ENCODE measurements around the gene CDH22. TPM values are rescaled to one million over a fixed set of nuclear protein-coding genes. Genes with fewer than 3 reads are reported as not detected.

The CDH22 gene
- total and polyA plus RNA-seq, 10 of the 15 experiments (the other 5 are each of a cell fraction or from before 2014, with no cell fraction given) = not detected

DNA sequence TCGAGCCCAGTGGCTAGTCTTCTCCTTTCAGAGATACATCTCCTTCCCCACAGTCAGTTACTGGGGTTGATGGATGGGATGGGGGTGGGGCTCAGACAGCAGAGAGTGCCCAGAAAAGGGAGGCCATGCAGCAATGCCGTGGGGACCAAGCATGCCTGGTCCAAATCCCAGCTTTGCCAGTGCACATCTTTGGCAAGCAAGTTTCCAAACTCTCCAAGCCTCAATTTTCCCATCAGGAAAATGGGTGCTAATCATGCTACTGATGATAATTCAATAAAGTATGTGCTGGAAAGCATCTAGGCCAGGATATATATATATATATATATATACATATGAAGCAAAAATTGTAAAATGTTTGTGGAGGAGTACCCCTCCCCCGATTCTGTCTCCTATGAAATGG lies 111.3 kb downstream of the CDH22 start (continued):
- TF ChIP-seq NKRF (conservative IDR thresholded peaks at IDR 0.05) (no peak), JUND (IDR thresholded peaks at IDR 0.05; ENCODE audit: low read depth, low read length) (no peak)

DNA sequence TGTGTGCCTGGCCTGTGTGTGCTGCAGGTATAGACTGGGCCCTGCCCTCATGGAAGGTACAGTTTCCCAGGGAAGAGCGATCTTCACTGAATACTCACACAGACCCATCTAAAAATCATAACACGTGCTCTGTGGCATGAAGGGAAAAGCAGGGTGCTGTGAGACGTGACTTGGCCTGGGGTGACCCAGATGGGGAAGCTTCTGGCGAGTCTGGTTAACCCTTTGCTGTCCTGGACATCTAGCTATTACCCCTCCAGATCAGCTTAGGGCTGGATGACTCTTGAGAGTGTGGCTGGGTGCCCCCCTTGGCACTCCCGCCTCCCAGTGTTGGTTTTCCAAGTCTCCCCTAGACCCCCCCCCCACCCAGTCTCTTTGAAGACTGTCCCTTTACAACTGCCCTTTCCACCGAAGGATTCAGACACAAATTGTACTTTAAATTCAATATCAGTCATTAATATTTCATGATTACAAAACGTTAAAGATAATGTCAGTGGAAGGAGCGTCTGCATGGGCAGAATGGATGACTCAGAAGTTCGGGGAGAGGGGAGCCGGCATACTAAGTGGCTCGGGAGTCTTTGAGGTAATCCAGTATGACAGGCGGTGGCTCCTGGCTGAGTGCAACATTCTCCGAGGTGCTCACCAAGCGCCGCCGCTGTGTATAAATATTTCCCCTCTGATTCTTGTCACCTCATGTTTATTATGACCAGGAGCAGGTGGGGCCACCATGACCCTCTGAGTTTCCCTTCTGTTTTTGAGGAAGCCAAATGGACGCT lies 112.8 kb downstream of the CDH22 start:
- Histone ChIP-seq H3K27me3 (replicated peaks in 1 of 2; ENCODE audit: control insufficient read depth in 2 of 2, insufficient read depth in 2 of 2, low read length in 1 of 2) (no peaks in the 10 kb centered on the region; a peak in 1 of 4 replicates), H3K79me2 (ENCODE audit: control insufficient read depth, insufficient read depth, low read length) (no peaks in the 10 kb centered on the region), H3K4me3 (no peak overlapping the region), H2AFZ (ENCODE audit: control insufficient read depth, low read depth, low read length) (no peak overlapping the region), H3K36me3 (ENCODE audit: control insufficient read depth in 2 of 2, insufficient read depth in 2 of 2, low read length in 1 of 2) (no peaks in the 10 kb centered on the region), H3K9ac (ENCODE audit: control insufficient read depth, insufficient read depth, low read length) (no peak overlapping the region), H3K27ac (ENCODE audit: control insufficient read depth, insufficient read depth) (no peak overlapping the region), H4K20me1 (ENCODE audit: control insufficient read depth, insufficient read depth) (no peaks in the 10 kb centered on the region), H3K9me3 (replicated peaks; ENCODE audit: control insufficient read depth, insufficient read depth, low read length) (no peaks in the 10 kb centered on the region), H3K4me2 (ENCODE audit: control insufficient read depth, insufficient read depth) (no peak overlapping the region), H3K4me1 (ENCODE audit: control insufficient read depth, insufficient read depth, low read length) (no peaks in the 10 kb centered on the region)
- ChIA-PET SMC1A (ENCODE audit: uncharacterized antibody, unreplicated experiment) (no interaction called here), POLR2A (no interaction called here), CTCF (no interaction called here), RAD21 (ENCODE audit: unreplicated experiment) (no interaction called here)
- in situ Hi-C loops (cut with MboI) = no loop called here
- ATAC-seq (no peak), DNase-seq (ENCODE audit: low read depth, low spot score) (no peak), FAIRE-seq (no peak)
- intact Hi-C loops (cut with micrococcal nuclease; ENCODE audit: unreplicated experiment) = no loop called here
- 32% methylated on average over 17 of the region's 17 CpGs for WGBS (ENCODE audit: insufficient coverage, insufficient replicate concordance, low lambda C conversion rate, missing lambda C conversion rate)
- no TSS peak for BruUV-seq (replicated peaks)
- no peak for TF ChIP-seq ZBTB33 (IDR thresholded peaks at IDR 0.05)
- no peak for TF ChIP-seq MLLT1 (IDR thresholded peaks at IDR 0.05)
- TF ChIP-seq RELA (IDR thresholded peaks at IDR 0.05; ENCODE audit: borderline replicate concordance, partially characterized antibody) = no peak
- no peak for TF ChIP-seq SREBF2 (IDR thresholded peaks at IDR 0.05; ENCODE audit: low read length)
- TF ChIP-seq ZNF274 (IDR thresholded peaks at IDR 0.05; ENCODE audit: insufficient read depth, insufficient read length) = no peak
- no peak for TF ChIP-seq SIX5 (IDR thresholded peaks at IDR 0.05; ENCODE audit: low read depth, low read length, severe bottlenecking)
- TF ChIP-seq NRF1 (conservative IDR thresholded peaks at IDR 0.05; ENCODE audit: low read depth, low read length) = no peak
- TF ChIP-seq BCL3 (IDR thresholded peaks at IDR 0.05; ENCODE audit: borderline replicate concordance, insufficient read depth, low read depth, low read length, poor library complexity, severe bottlenecking) = no peak
- TF ChIP-seq MXI1 (IDR thresholded peaks at IDR 0.05; ENCODE audit: low read depth, low read length) = no peak
- no peak for TF ChIP-seq SPI1 (IDR thresholded peaks at IDR 0.05; ENCODE audit: borderline replicate concordance, insufficient read depth, low read depth, low read length)
- TF ChIP-seq NFYB (IDR thresholded peaks at IDR 0.05; ENCODE audit: insufficient read depth, low read depth, low read length) = no peak
- no peak for TF ChIP-seq SUZ12 (IDR thresholded peaks at IDR 0.05; ENCODE audit: unreplicated experiment)
- no peak for TF ChIP-seq KLF5 (IDR thresholded peaks at IDR 0.05; ENCODE audit: partially characterized antibody)

Data from GM12878 (cell line).